HG03097 (cell line): Measurements from ENCODE around the gene JAGN1.
"Not testable (repeated sequence)": the region's sequence is repeated elsewhere in the genome, so short reads cannot be mapped to it uniquely, and the experiment has no call there.

Experiments
- ATAC-seq: cut with Tn5 transposase; IDR thresholded peaks from one replicate; pipeline ENCODE4 v1.9.1; 2021; ENCODE audit not compliant: unreplicated experiment, low FRiP score

JAGN1 gene

GRCh38 chr3:9865125-9865637 is 25.2 kb upstream of the JAGN1 start:
- ATAC-seq: not testable (repeated sequence)

DNA sequence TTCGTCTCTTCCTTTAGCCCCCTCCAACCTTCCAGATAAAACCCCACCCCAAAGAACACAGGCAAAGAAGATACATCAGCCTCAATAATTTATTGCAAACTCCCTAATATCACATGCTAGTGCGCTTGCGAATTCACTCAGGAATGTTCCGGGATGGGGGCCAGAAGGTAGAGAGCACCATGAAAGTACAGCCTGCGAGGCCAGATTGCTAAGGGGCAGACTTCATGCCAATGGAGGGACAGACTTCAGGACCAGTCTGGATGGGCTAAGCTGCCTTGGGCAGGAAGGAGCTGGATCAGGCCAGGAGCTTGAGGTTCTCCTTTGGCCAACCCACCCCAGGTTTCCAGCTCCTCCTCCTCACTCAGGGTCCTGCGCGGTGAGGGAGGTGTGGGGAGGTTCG is 23.8 kb upstream of the JAGN1 start:
- ATAC-seq: no peak

GRCh38 chr3:9867106-9867505 is 23.3 kb upstream of the JAGN1 start:
- ATAC-seq: no peak

DNA sequence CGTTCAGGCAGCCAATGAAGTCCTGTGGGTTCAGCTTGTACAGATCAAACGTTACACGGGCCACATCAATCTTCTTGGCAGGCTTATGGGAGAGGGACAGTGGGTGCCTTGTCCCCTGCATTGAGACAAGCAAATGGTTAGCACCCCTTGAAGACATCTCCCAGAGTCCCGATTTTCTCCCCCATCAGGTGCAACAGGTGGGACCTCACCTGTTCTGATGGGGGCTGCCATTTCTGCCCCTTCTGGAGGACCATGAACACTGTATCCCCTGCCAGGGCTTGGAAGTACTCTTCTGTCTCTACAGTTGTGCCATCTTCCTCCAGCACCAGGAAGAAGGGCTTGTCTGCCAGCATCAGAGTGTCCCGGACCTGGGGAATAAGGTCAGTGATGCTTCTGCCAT is 20.5 kb upstream of the JAGN1 start:
- no peak for ATAC-seq

DNA sequence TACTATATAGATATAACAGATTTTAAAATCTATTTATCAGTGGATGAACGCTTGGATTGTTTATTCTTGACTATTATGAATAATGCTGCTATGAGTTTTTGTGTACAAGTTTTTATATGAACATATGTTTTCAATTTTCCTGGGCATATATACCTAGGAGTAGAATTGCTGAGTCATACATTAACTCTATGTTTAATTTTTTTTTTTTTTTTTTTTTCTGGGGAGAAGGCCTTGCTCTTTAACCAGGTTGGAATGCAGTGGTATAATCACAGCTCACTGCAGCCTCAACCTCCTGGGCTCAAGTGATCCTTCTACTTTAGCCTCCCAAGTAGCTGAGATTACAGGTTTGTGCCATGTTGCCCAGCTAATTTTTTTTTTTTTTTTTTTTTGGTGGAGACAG is 19.4 kb upstream of the JAGN1 start:
- ATAC-seq: no peak

DNA sequence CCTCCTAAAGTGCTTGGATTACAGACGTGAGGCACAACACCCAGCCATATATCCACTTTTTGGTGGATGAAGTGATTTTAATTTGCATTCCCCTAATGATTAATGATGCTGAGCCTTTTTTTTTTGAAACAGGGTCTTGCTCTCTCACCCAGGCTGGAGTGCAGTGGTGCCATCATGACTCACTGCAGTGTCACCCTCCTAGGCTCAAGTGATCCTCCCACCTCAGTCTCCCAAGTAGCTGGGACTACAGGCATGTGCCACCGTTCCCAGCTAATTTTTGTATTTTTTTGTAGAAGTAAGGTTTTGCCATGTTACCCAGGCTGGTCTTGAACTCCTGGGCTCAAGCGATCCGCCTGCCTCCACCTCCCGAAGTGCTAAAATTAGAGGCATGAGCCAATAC is 18.3 kb upstream of the JAGN1 start:
- not testable (repeated sequence) for ATAC-seq

DNA sequence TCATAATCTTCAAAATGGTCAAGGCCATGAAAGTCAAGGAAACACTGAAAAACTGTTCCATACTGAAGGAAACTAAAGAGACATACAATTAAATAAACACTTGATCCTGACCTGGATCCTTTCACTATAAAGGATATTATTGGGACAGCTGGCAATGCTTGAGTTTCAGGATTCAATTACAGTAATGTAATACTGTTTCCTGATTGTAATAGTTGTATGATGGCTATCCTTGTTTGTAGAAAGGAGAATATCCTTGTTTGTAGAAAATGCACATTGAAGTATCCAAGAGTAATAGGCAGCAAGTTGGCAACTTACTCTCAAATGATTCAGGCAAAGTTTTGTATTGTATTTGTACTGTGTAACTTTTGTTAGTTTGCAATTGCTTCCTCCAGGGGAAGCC is 15.0 kb upstream of the JAGN1 start:
- ATAC-seq: no peak

DNA sequence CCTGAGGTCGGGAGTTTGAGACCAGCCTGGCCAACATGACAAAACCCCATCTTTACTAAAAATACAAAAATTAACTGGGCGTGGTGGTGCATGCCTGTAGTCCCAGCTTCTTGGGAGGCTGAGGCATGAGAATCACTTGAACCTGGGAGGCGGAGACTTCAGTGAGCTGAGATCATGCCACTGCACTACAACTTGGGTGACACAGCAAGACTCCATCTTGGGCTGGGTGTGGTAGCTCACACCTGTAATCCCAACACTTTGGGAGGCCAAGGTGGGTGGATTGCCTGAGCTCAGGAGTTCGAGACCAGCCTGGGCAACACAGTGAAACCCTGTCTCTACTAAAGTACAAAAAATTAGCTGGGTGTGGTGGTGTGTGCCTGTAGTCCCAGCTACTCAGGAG is 14.2 kb upstream of the JAGN1 start:
- not testable (repeated sequence) for ATAC-seq

GRCh38 chr3:9876991-9877390 is 13.4 kb upstream of the JAGN1 start:
- no peak for ATAC-seq

GRCh38 chr3:9878700-9879099 is 11.7 kb upstream of the JAGN1 start:
- ATAC-seq: no peak

- no peak for ATAC-seq
Observed at GRCh38 chr3:9879830-9880549, 10.4 kb upstream of the JAGN1 start, which contains the start of gene CIDEC. Gene CIDEC (minus strand): TSS chr3:9880253. CDS start chr3:9878486, 1,767 bp downstream.

DNA sequence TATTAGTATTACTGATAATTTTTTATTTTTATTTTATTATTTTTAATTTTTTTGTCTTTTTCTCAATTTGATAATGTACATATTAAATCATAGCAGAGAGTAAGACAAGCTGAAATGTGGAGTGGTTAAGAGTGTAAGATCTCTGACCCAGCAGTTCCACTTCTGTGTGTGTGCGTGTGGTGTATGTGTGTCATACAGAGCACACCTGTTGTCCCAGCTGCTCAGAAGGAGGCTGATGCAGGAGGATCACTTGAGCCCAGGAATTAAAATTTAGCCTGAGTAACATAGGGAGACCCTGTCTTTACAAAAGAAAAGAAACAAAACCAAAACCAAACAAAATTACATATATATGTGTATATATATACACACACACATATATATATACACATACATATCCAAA is 9.0 kb upstream of the JAGN1 start:
- no peak for ATAC-seq

DNA sequence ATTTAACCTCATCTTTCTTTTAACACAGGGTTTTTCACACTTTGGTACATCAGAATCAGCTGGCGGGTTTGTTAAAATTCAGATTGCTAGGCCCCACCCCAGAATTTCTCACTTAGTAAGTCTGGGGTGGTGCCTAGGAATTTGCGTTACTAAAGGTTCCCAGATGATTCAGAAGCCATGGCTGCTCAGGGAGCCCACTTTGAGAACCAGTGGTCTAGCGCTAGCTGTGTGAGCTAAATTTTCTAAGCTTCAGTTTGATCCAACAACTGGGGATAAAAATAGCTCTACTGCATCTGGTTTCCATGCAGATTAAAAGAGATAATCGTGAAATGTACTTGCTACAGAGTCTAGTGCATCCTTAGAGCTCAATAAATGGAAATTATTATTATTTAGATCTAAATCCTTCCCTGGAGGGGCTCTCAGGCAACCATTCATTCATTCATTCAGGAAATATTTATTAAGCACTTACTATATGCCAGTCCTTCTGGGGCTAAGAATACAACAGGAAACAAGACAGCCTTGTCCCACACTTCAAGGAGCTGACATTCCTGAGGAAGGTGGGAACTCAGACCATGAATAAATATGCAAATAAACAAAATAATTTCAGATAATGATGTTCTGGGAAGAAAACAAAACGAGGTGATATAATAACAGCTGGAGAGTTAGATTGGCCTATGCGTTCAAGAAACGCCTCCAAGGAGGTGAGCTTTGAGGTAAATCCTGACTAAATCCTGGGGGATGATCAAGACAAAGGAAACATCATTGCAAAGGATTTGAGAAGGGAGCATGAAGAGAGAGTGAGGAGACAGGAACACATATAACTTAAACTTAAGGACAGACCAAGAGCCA is 6.5 kb upstream of the JAGN1 start:
- no peak for ATAC-seq

DNA sequence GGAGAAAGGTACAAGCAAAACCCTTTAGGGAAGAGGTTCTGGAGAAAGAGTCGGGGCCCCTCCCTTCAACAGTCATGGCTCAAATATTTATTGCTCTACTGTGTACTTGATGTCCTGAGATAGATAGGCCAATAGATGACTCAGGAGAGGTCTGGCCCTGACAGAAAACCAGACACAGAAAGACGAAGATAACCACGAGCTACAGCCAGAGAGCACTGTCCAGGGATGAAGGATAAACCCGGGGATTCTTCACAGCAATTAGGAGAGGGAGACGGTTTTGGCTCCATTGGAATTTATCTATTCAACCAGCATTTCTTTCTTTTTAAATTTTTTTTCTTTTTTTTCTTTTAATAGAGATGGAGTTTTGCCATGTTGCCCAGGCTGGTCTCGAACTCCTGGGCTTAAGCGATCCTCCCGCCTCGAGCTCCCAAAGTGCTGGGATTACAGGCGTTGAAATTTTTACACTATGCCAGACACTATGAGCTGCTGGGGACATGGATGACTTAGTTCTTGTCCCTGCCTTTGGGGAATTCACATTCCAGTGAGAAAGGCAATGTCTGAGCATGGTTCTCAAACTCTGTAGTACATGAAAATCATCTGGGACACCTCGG is 5.8 kb upstream of the JAGN1 start:
- ATAC-seq: no peak

GRCh38 chr3:9886328-9886727 is 4.1 kb upstream of the JAGN1 start:
- no peak for ATAC-seq

- ATAC-seq: no peak
Observed at GRCh38 chr3:9887480-9887879, 2.9 kb upstream of the JAGN1 start.

- ATAC-seq: no peak
Observed at GRCh38 chr3:9888540-9888939, 1.9 kb upstream of the JAGN1 start.

GRCh38 chr3:9889405-9889804 is 1.0 kb upstream of the JAGN1 start:
- no peak for ATAC-seq

DNA sequence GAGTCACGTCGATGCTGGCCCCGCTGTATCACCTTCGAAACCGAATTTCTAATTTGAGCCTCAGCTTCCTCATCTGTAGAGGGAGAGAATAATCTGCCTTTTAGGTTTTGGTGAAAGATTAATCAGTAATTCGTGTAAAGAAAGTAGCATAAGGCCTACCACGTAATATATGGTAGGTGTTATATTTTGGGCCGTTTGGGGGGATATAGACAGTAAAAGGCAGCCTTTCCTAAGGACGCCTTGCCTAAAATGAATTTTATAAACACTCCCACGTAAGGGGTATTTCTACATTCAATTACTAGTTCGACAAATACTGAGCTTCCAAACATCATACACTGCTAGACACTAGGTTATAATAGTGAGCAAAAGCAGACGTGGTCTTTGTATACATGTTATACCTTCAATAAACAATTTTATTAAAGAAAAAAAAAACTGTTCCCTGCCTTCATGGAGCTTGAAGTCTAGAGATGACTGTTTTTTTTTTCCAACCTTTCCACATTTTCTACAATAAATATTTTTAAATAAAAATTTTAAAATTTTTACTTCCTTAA is 737 bp downstream of the JAGN1 start:
- ATAC-seq: no peak

GRCh38 chr3:9893739-9894138 is 3.3 kb downstream of the JAGN1 start:
- ATAC-seq: no peak

- ATAC-seq: not testable (repeated sequence)
Observed at GRCh38 chr3:9895715-9896114, 5.3 kb downstream of the JAGN1 start.
